GM12878 (cell line): ENCODE measurements around the gene XPNPEP2.

Experiments
- CBX3 ChIP-seq: fragments of 200-600 bp; sonication (generic); IDR thresholded peaks from 2 replicates; pipeline ENCODE4 v1.6.1; 2016; ENCODE audit warnings: low read depth, borderline replicate concordance
- ETV6 ChIP-seq, 2 experiments: fragments of 450-650 bp in 1 of 2; IDR thresholded peaks in 1 of 2; conservative IDR thresholded peaks in 1 of 2; 2 replicates each; pipeline ENCODE4 v1.6.1; 2014; ENCODE audit warnings: antibody characterized with exemption in 1 of 2, borderline replicate concordance in 1 of 2, low read depth in 1 of 2, mild to moderate bottlenecking in 1 of 2, moderate library complexity in 1 of 2
- FOXK2 ChIP-seq: fragments of 450-650 bp; IDR thresholded peaks from 2 replicates; pipeline ENCODE4 v1.6.1; 2017; ENCODE audit warnings: mild to moderate bottlenecking, moderate library complexity
- MTA3 ChIP-seq: IDR thresholded peaks from 2 replicates; pipeline ENCODE4 v1.6.1; 2012; ENCODE audit warnings: low read length, inconsistent platforms, borderline replicate concordance
- MYC ChIP-seq: IDR thresholded peaks from 2 replicates; pipeline ENCODE4 v1.6.1; 2011; ENCODE audit warnings: mild to moderate bottlenecking, low read length, moderate library complexity, inconsistent platforms; ENCODE audit not compliant: insufficient read depth, insufficient replicate concordance, insufficient read length, severe bottlenecking
- NR2F1 ChIP-seq: fragments of 450-650 bp; conservative IDR thresholded peaks from 2 replicates; pipeline ENCODE4 v1.6.1; 2017; ENCODE audit warnings: mild to moderate bottlenecking
- POLR2A ChIP-seq: IDR thresholded peaks from 2 replicates; pipeline ENCODE4 v1.6.1; 2011; ENCODE audit warnings: low read depth, mild to moderate bottlenecking, low read length
- POLR2AphosphoS5 ChIP-seq: IDR thresholded peaks from 2 replicates; pipeline ENCODE4 v1.6.1; 2011; ENCODE audit warnings: mild to moderate bottlenecking, low read length, inconsistent platforms
- YBX1 ChIP-seq: fragments of 450-650 bp; IDR thresholded peaks from 2 replicates; pipeline ENCODE4 v1.6.1; 2016; ENCODE audit warnings: antibody characterized with exemption
- TF ChIP-seq, protein P1 (sequence below), 3 experiments: IDR thresholded peaks in 2 of 3; conservative IDR thresholded peaks in 1 of 3; 2 replicates each; pipeline ENCODE4 v1.5.1; 2011; ENCODE audit warnings: low read depth in 3 of 3, low read length in 3 of 3, mild to moderate bottlenecking in 3 of 3, control low read depth in 2 of 3, moderate library complexity in 2 of 3, inconsistent platforms in 1 of 3, mixed read lengths in 1 of 3; ENCODE audit not compliant: control insufficient read depth in 2 of 3, insufficient read depth in 1 of 3; ENCODE audit errors: extremely low read depth in 1 of 3

DNA sequence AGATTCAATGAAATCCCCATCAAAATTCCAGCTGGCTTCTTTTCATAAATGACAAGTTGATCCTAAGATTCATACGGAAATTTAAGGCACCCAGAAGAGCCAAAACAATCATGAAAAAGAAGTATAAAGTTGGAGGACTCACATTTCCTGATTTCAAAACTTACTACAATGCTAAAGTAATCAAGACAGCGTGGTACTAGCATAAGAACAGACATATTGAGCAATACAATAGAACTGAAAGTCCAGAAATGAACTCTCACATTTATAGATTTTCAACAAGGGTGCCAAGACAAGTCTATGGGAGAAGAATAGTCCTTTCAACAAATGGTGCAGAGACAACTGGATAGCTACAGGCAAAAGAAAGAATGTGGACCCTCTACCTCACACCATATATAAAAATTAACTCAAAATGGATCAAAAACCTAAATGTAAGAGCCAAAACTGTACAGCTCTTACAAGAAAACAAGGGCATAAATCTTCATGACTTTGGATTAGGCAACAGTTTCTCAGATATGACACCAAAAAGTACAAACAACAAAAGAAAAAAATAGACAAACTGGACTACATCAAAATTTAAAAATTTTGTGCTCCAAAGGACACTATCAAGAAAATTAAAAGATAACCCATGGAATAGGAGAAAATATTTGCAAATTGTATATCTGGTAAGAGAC, 69.5 kb downstream of the XPNPEP2 start:
- TF ChIP-seq NR2F1 (no peak), FOXK2 (no peak), YBX1 (no peak), ETV6 (conservative IDR thresholded peaks at IDR 0.05 in 1 of 2, IDR thresholded peaks at IDR 0.05 in 1 of 2; ENCODE audit: borderline replicate concordance in 1 of 2, low read depth in 1 of 2) (no peak), MYC (no peak), POLR2A (no peak), MTA3 (no peak), POLR2AphosphoS5 (no peak), CBX3 (no peak)
- TF ChIP-seq, protein P1, sequence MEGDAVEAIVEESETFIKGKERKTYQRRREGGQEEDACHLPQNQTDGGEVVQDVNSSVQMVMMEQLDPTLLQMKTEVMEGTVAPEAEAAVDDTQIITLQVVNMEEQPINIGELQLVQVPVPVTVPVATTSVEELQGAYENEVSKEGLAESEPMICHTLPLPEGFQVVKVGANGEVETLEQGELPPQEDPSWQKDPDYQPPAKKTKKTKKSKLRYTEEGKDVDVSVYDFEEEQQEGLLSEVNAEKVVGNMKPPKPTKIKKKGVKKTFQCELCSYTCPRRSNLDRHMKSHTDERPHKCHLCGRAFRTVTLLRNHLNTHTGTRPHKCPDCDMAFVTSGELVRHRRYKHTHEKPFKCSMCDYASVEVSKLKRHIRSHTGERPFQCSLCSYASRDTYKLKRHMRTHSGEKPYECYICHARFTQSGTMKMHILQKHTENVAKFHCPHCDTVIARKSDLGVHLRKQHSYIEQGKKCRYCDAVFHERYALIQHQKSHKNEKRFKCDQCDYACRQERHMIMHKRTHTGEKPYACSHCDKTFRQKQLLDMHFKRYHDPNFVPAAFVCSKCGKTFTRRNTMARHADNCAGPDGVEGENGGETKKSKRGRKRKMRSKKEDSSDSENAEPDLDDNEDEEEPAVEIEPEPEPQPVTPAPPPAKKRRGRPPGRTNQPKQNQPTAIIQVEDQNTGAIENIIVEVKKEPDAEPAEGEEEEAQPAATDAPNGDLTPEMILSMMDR (IDR thresholded peaks at IDR 0.05 in 2 of 3, conservative IDR thresholded peaks at IDR 0.05 in 1 of 3; ENCODE audit: control insufficient read depth in 2 of 3, extremely low read depth in 1 of 3, insufficient read depth in 1 of 3, low read depth in 3 of 3, low read length in 3 of 3) = no peak
